ENCODE measurements around the gene GLIPR1L2. TPM values are rescaled to one million over a fixed set of nuclear protein-coding genes. Genes with fewer than 3 reads are reported as not detected.

GLIPR1L2 gene
- total and polyA plus RNA-seq, 2 experiments from 2014 or later = 0.08 TPM; not detected in 1

DNA sequence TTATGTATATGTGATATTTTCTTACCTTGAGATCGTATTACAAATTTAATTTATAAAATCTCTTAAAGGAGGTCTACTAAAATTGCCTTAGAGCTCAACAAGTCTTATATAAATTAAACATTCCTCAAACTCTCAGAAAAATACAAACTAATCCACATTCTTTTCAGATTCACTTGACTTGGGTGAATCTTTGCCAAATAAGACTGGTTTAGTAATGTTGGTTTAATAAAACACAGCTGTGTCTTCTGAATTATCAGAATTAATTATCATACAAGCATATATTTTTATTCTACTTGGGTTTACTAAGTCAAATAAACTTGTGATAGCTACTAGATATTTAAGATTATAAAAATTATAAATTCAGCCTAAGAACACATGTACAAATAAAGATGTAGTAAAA is 13.3 kb downstream of the GLIPR1L2 start:
- Histone ChIP-seq H3K4me3 (no peak overlapping the region), H4K20me1 (replicated peaks; ENCODE audit: insufficient read depth) (no peaks in the 10 kb centered on the region), H3F3A (replicated peaks; ENCODE audit: low read depth) (no peaks in the 10 kb centered on the region), H2AFZ (no peak overlapping the region), H3K27me3 (ENCODE audit: insufficient read depth) (no peaks in the 10 kb centered on the region), H3K79me2 (replicated peaks; ENCODE audit: insufficient read depth) (no peaks in the 10 kb centered on the region), H3K4me2 (no peak overlapping the region), H3K36me3 (ENCODE audit: insufficient read depth) (no peaks in the 10 kb centered on the region), H3K4me1 (ENCODE audit: insufficient read depth) (peaks cover 9% of the 10 kb centered on the region; the same call in 1 of the 2 replicates), H3K27ac (ENCODE audit: low read depth) (no peak overlapping the region), H3K9me2 (ENCODE audit: insufficient read depth) (no peaks in the 10 kb centered on the region)
- DNase-seq (ENCODE audit: low spot score) = no peak
- Mint-ChIP-seq H3K4me3 (no peak overlapping the region), H3K36me3 (ENCODE audit: low read depth) (0 out of 3 replicates have a peak, but pooled peaks cover 3% of the 10 kb centered on the region), H3K4me1 (peaks cover 5% of the 10 kb centered on the region; the same call in 2 of the 3 replicates), H3K27ac (no peak overlapping the region), H3K27me3 (ENCODE audit: insufficient read depth, low read depth, poor library complexity) (peaks cover 4% of the 10 kb centered on the region), H3K9me3 (no peaks in the 10 kb centered on the region)
- TF ChIP-seq, protein P1, sequence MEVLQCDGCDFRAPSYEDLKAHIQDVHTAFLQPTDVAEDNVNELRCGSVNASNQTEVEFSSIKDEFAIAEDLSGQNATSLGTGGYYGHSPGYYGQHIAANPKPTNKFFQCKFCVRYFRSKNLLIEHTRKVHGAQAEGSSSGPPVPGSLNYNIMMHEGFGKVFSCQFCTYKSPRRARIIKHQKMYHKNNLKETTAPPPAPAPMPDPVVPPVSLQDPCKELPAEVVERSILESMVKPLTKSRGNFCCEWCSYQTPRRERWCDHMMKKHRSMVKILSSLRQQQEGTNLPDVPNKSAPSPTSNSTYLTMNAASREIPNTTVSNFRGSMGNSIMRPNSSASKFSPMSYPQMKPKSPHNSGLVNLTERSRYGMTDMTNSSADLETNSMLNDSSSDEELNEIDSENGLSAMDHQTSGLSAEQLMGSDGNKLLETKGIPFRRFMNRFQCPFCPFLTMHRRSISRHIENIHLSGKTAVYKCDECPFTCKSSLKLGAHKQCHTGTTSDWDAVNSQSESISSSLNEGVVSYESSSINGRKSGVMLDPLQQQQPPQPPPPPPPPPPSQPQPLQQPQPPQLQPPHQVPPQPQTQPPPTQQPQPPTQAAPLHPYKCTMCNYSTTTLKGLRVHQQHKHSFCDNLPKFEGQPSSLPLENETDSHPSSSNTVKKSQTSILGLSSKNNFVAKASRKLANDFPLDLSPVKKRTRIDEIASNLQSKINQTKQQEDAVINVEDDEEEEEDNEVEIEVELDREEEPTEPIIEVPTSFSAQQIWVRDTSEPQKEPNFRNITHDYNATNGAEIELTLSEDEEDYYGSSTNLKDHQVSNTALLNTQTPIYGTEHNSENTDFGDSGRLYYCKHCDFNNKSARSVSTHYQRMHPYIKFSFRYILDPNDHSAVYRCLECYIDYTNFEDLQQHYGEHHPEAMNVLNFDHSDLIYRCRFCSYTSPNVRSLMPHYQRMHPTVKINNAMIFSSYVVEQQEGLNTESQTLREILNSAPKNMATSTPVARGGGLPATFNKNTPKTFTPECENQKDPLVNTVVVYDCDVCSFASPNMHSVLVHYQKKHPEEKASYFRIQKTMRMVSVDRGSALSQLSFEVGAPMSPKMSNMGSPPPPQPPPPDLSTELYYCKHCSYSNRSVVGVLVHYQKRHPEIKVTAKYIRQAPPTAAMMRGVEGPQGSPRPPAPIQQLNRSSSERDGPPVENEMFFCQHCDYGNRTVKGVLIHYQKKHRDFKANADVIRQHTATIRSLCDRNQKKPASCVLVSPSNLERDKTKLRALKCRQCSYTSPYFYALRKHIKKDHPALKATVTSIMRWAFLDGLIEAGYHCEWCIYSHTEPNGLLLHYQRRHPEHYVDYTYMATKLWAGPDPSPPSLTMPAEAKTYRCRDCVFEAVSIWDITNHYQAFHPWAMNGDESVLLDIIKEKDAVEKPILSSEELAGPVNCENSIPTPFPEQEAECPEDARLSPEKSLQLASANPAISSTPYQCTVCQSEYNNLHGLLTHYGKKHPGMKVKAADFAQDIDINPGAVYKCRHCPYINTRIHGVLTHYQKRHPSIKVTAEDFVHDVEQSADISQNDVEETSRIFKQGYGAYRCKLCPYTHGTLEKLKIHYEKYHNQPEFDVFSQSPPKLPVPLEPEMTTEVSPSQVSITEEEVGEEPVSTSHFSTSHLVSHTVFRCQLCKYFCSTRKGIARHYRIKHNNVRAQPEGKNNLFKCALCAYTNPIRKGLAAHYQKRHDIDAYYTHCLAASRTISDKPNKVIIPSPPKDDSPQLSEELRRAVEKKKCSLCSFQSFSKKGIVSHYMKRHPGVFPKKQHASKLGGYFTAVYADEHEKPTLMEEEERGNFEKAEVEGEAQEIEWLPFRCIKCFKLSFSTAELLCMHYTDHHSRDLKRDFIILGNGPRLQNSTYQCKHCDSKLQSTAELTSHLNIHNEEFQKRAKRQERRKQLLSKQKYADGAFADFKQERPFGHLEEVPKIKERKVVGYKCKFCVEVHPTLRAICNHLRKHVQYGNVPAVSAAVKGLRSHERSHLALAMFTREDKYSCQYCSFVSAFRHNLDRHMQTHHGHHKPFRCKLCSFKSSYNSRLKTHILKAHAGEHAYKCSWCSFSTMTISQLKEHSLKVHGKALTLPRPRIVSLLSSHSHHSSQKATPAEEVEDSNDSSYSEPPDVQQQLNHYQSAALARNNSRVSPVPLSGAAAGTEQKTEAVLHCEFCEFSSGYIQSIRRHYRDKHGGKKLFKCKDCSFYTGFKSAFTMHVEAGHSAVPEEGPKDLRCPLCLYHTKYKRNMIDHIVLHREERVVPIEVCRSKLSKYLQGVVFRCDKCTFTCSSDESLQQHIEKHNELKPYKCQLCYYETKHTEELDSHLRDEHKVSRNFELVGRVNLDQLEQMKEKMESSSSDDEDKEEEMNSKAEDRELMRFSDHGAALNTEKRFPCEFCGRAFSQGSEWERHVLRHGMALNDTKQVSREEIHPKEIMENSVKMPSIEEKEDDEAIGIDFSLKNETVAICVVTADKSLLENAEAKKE (CRISPR knock-in tag; IDR thresholded peaks at IDR 0.05) = no peak
- TF ChIP-seq, protein P2, sequence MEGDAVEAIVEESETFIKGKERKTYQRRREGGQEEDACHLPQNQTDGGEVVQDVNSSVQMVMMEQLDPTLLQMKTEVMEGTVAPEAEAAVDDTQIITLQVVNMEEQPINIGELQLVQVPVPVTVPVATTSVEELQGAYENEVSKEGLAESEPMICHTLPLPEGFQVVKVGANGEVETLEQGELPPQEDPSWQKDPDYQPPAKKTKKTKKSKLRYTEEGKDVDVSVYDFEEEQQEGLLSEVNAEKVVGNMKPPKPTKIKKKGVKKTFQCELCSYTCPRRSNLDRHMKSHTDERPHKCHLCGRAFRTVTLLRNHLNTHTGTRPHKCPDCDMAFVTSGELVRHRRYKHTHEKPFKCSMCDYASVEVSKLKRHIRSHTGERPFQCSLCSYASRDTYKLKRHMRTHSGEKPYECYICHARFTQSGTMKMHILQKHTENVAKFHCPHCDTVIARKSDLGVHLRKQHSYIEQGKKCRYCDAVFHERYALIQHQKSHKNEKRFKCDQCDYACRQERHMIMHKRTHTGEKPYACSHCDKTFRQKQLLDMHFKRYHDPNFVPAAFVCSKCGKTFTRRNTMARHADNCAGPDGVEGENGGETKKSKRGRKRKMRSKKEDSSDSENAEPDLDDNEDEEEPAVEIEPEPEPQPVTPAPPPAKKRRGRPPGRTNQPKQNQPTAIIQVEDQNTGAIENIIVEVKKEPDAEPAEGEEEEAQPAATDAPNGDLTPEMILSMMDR (conservative IDR thresholded peaks at IDR 0.05; ENCODE audit: low read depth in 2 of 2) = no peak
- TF ChIP-seq EZH2phosphoT487 (IDR thresholded peaks at IDR 0.05; ENCODE audit: unreplicated experiment) (no peak), NANOG (IDR thresholded peaks at IDR 0.05; ENCODE audit: borderline replicate concordance) (no peak), EZH2 (IDR thresholded peaks at IDR 0.05; ENCODE audit: low read depth, unreplicated experiment) (no peak), JUNB (IDR thresholded peaks at IDR 0.05; ENCODE audit: unreplicated experiment) (no peak), STAT1 (IDR thresholded peaks at IDR 0.05; ENCODE audit: unreplicated experiment) (no peak), ZNF114 (CRISPR knock-in tag; IDR thresholded peaks at IDR 0.05) (no peak), POLR2AphosphoS5 (IDR thresholded peaks at IDR 0.05; ENCODE audit: low read depth) (no peak), CREB1 (CRISPR knock-in tag; IDR thresholded peaks at IDR 0.05; ENCODE audit: low read depth) (no peak), ZNF331 (CRISPR knock-in tag; IDR thresholded peaks at IDR 0.05; ENCODE audit: low read depth) (no peak), REST (IDR thresholded peaks at IDR 0.05; ENCODE audit: unreplicated experiment) (no peak)
- TF ChIP-seq, protein P3, sequence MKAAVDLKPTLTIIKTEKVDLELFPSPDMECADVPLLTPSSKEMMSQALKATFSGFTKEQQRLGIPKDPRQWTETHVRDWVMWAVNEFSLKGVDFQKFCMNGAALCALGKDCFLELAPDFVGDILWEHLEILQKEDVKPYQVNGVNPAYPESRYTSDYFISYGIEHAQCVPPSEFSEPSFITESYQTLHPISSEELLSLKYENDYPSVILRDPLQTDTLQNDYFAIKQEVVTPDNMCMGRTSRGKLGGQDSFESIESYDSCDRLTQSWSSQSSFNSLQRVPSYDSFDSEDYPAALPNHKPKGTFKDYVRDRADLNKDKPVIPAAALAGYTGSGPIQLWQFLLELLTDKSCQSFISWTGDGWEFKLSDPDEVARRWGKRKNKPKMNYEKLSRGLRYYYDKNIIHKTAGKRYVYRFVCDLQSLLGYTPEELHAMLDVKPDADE (IDR thresholded peaks at IDR 0.05) = no peak
- ATAC-seq = no peak

Measured in GM23338 (cell line).